A673 (cell line): ENCODE data around the gene CUL2. TPM values are rescaled to one million over a fixed set of nuclear protein-coding genes. Genes with fewer than 3 reads are reported as not detected.

ENCODE experiments used
- BruUV-seq: library from RNA; stranded (reverse); fragments of 400-500 nt; replicated peaks from 2 replicates; lab custom pipeline; 2021; lab: Mats Ljungman, UMichigan
- CTCF ChIA-PET: fragments of 300-600 bp; sonication (Branson Sonifier 250); formaldehyde crosslinking; loops from one replicate; lab custom pipeline; 2022; ENCODE audit warnings: antibody characterized with exemption; lab: Charles Lee
- POLR2A ChIA-PET: fragments of 300-600 bp; sonication (Branson Sonifier 250); formaldehyde crosslinking; loops from one replicate; lab custom pipeline; 2022; ENCODE audit warnings: antibody characterized with exemption; ENCODE audit not compliant: low non-redundant PET; lab: Charles Lee
- DNase-seq: peaks from one replicate; pipeline ENCODE4 v3.0.0-alpha.2; 2015; ENCODE audit warnings: low spot score
- H3K27ac ChIP-seq: fragments of 200-600 bp; sonication (generic); 2 replicates; pipeline ENCODE4 v1.5.1; 2016; ENCODE audit warnings: mixed run types, low read depth, mild to moderate bottlenecking, mixed read lengths, antibody characterized with exemption, low read length; ENCODE audit not compliant: poor library complexity, severe bottlenecking
- H3K27me3 ChIP-seq: fragments of 200-600 bp; sonication (generic); replicated peaks from 2 replicates; pipeline ENCODE4 v1.6.1; 2017; ENCODE audit warnings: mixed run types, low read depth, mild to moderate bottlenecking, mixed read lengths, antibody characterized with exemption, low read length; ENCODE audit not compliant: insufficient read depth, poor library complexity
- H3K36me3 ChIP-seq: fragments of 200-600 bp; sonication (generic); 2 replicates; pipeline ENCODE4 v1.6.1; 2016; ENCODE audit warnings: mixed run types, mild to moderate bottlenecking, mixed read lengths, antibody characterized with exemption, low read length; ENCODE audit not compliant: insufficient read depth, poor library complexity, severe bottlenecking
- H3K4me1 ChIP-seq: fragments of 200-600 bp; sonication (generic); 2 replicates; pipeline ENCODE4 v1.6.1; 2017; ENCODE audit warnings: mixed run types, mild to moderate bottlenecking, mixed read lengths, antibody characterized with exemption, low read length; ENCODE audit not compliant: insufficient read depth, poor library complexity, severe bottlenecking
- H3K4me3 ChIP-seq: fragments of 200-600 bp; sonication (generic); 2 replicates; pipeline ENCODE4 v1.5.1; 2016; ENCODE audit warnings: low read depth, mixed run types, mild to moderate bottlenecking, mixed read lengths, low read length; ENCODE audit not compliant: poor library complexity, severe bottlenecking
- H3K9me3 ChIP-seq: fragments of 200-600 bp; sonication (generic); 2 replicates; pipeline ENCODE4 v1.6.1; 2016; ENCODE audit warnings: mixed run types, low read depth, mild to moderate bottlenecking, mixed read lengths, antibody characterized with exemption, low read length; ENCODE audit not compliant: poor library complexity, severe bottlenecking
- EZH2 ChIP-seq: fragments of 200-600 bp; sonication (generic); IDR thresholded peaks from 2 replicates; pipeline ENCODE4 v1.6.1; 2017; ENCODE audit warnings: borderline replicate concordance, low read depth, mild to moderate bottlenecking, mixed read lengths, antibody characterized with exemption, low read length; ENCODE audit not compliant: poor library complexity, severe bottlenecking
- intact Hi-C: fragments of 100-400 bp; cut with micrococcal nuclease; formaldehyde crosslinking; loops from one replicate; pipeline ENCODE4 v1.10.0; 2022; ENCODE audit not compliant: unreplicated experiment
- total RNA-seq: library from RNA; stranded (reverse); gene quantifications from 2 replicates; pipeline ENCODE4 v1.2.3, GENCODE V29; 2021
- TF ChIP-seq, protein P1 (sequence below): fragments of 300-800, 200-600 bp; sonication (generic); conservative IDR thresholded peaks from 2 replicates; pipeline ENCODE4 v1.5.1; 2017; ENCODE audit warnings: low read depth, mild to moderate bottlenecking, antibody characterized with exemption, low read length, moderate library complexity, mixed read lengths

Gene CUL2
- total RNA-seq, 1 experiment from 2014 or later, result 45.2 TPM

GRCh38 chr10:35112571-35112970 lies 22.4 kb upstream of the CUL2 start:
- Histone ChIP-seq H3K27me3 (no peaks in the 10 kb centered on the region), H3K36me3 (no peaks in the 10 kb centered on the region), H3K9me3 (no peaks in the 10 kb centered on the region), H3K4me1 (no peaks in the 10 kb centered on the region), H3K4me3 (no peak overlapping the region), H3K27ac (no peak overlapping the region)
- intact Hi-C loops, result no loop called here
- BruUV-seq, result no TSS peak
- DNase-seq, result no peak
- TF ChIP-seq, protein P1, sequence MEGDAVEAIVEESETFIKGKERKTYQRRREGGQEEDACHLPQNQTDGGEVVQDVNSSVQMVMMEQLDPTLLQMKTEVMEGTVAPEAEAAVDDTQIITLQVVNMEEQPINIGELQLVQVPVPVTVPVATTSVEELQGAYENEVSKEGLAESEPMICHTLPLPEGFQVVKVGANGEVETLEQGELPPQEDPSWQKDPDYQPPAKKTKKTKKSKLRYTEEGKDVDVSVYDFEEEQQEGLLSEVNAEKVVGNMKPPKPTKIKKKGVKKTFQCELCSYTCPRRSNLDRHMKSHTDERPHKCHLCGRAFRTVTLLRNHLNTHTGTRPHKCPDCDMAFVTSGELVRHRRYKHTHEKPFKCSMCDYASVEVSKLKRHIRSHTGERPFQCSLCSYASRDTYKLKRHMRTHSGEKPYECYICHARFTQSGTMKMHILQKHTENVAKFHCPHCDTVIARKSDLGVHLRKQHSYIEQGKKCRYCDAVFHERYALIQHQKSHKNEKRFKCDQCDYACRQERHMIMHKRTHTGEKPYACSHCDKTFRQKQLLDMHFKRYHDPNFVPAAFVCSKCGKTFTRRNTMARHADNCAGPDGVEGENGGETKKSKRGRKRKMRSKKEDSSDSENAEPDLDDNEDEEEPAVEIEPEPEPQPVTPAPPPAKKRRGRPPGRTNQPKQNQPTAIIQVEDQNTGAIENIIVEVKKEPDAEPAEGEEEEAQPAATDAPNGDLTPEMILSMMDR, result no peak
- no peak for TF ChIP-seq EZH2
- ChIA-PET POLR2A (interaction anchor here (0.6 to 0.7 kb wide), 2 partner anchors 14 to 80 kb away, joined by 3 read pairs; no protein-coding TSS in a partner anchor), CTCF (no interaction called here)

DNA sequence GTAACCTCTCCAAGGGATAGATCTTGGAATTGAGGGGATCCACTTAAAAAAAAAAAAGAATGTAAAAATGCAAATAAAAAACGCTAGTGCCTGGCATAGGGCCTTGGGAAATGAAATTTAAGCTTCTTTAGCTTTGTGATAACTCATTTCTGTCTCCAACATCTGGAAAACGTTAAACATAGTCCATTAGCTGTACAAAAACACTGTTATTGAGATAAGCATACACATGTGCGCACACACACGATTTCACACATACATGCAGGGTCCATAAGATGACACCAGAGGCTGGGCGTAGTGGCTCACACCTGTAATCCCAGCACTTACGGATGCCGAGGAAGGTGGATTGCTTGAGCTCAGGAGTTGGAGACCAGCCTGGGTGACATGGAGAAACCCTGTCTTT lies 13.7 kb upstream of the CUL2 start:
- no TSS peak for BruUV-seq
- CTCF ChIA-PET, result no interaction called here
- H3K4me3 ChIP-seq, result no peak overlapping the region
- DNase-seq, result no peak
- H3K36me3 ChIP-seq, result no peaks in the 10 kb centered on the region
- intact Hi-C loops, result no loop called here
- TF ChIP-seq, protein P1, result no peak
- no peak for TF ChIP-seq EZH2
- no peaks in the 10 kb centered on the region for H3K27me3 ChIP-seq
- no peak overlapping the region for H3K27ac ChIP-seq
- no peaks in the 10 kb centered on the region for H3K4me1 ChIP-seq
- POLR2A ChIA-PET, result no interaction called here
- H3K9me3 ChIP-seq, result no peaks in the 10 kb centered on the region

DNA sequence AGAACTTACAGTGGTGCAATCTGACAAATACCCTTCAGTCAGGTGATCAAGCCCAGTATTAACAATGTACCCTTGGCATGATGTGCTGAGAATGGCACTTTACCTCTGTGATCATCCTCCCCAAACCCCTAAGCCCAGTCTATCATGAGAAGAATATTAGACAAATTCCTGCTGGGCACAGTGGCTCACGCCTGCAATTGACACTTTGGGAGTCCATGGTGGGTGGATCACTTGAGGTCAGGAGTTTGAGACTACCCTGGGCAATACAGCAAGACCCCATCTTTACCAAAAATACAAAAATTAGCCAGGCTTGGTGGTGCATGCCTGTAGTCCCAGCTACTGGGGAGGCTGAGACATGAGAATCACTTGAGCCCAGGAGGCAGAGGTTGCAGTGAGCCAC lies 7.4 kb upstream of the CUL2 start:
- H3K27me3 ChIP-seq, result no peaks in the 10 kb centered on the region
- no TSS peak for BruUV-seq
- DNase-seq, result no peak
- no peaks in the 10 kb centered on the region for H3K4me1 ChIP-seq
- H3K4me3 ChIP-seq, result no peak overlapping the region
- H3K9me3 ChIP-seq, result no peaks in the 10 kb centered on the region
- TF ChIP-seq, protein P1, result no peak
- no peak for TF ChIP-seq EZH2
- intact Hi-C loops, result no loop called here
- no peaks in the 10 kb centered on the region for H3K36me3 ChIP-seq
- POLR2A ChIA-PET, result no interaction called here
- H3K27ac ChIP-seq, result no peak overlapping the region
- CTCF ChIA-PET, result interaction anchor here (0.6 kb wide), 1 partner anchor 11 kb away, joined by 3 read pairs; no protein-coding TSS in a partner anchor
